HG03342 (cell line): ENCODE measurements around the gene LEFTY2.
"Not testable (repeated sequence)": the region's sequence is repeated elsewhere in the genome, so short reads cannot be mapped to it uniquely, and the experiment has no call there.

Source experiments
- ATAC-seq: cut with Tn5 transposase; IDR thresholded peaks from one replicate; pipeline ENCODE4 v1.9.1; 2021; ENCODE audit warnings: mild to moderate bottlenecking, moderate library complexity; ENCODE audit not compliant: unreplicated experiment

Gene LEFTY2, protein sequence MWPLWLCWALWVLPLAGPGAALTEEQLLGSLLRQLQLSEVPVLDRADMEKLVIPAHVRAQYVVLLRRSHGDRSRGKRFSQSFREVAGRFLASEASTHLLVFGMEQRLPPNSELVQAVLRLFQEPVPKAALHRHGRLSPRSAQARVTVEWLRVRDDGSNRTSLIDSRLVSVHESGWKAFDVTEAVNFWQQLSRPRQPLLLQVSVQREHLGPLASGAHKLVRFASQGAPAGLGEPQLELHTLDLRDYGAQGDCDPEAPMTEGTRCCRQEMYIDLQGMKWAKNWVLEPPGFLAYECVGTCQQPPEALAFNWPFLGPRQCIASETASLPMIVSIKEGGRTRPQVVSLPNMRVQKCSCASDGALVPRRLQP

DNA sequence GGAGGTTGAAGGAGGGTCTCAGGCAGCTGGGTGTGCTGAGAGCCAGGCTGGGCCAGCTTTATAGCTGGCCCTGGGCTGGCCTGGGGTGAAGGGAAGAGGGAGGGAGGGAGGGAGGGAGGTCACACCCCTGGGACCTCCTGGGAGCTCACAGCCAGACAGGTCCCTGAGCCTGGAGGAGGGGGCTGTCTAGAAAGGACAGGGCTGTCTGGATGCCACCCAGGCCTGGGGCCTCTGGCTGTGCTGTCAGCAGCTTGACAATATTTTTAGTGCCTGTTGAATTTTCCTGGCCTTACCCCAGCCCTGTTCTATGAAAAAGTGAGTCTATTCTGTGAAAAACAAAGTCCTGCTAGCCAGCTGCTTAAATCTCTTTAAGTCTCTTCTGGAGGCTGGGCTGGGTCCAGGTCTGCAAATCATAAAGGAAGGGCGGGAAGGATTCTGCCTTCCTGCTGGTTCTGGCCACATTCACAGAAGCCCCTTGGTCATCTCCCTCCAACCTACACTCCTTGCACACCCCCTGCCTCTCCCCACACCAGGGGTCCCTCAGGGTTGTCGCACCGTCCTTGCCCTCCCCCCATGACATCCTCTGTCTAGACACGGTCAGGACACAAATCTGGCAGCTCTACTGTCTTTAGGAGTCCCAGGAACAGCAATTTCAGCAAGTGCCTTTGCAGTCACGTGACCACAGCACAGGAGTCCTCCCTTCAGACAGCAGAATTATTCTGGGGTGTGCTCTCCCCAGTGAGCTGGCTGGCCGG, at the start of gene LEFTY2:
TSS of gene LEFTY2 (minus strand) at position 34 of the 755 bp plus-strand sequence. CDS start 80 bp downstream, outside the sequence.
- no peak for ATAC-seq

DNA sequence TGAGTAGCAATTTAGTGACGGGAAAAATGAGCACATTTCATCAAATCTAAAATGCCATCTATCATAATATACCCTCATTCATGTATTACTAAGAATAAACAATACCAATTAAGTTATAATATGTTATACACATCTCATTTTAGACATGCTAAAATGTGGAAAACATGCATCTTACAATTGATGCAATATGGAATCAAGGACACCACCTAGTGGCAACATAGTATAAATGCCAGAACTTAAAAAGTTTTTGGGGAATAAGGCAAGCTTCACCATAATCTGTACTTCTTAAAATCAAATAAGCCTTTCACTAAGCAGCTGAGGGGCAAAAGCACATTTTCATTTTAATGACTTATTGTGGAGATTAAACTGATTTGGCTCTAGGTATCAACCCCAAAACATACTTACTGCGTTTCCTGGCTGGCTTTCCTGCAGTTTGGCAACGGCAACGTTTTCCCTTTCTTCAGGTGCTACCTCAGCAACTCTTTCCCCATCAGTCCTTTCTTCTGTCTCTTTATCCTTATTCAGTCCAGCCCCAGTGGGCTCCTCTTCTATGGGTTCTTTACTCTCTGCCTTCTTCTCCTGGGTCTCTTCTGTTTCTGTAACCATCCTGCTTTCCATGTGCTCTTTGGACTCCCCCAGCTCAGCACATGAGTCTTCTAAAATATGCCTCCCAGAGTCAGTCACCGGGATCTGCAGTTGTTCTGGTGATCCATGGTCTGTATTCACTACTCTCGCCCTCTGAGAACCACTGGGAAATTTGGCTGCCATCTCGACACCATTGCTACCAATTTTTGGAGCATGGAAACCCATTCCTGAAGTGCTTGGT, 46.7 kb upstream of the LEFTY2 start:
- ATAC-seq: no peak

DNA sequence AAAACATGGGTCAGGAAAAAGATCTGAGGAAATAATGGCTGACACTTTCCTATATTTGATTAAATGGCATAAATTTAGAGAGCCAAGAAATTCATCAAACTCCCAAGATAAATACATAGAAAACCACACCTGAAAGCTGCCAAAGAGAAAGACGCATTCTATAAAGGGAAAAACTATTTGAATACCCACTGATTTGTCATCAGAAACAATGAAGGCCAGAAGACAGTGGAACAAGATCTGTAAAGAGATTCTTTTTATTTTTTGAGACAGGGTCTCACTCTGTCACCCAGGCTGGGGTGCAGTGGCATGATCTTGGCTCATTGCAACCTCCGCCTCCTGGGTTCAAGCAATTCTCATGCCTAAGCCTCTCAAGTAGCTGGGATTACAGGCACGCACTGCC, 40.7 kb upstream of the LEFTY2 start:
- ATAC-seq: no peak

DNA sequence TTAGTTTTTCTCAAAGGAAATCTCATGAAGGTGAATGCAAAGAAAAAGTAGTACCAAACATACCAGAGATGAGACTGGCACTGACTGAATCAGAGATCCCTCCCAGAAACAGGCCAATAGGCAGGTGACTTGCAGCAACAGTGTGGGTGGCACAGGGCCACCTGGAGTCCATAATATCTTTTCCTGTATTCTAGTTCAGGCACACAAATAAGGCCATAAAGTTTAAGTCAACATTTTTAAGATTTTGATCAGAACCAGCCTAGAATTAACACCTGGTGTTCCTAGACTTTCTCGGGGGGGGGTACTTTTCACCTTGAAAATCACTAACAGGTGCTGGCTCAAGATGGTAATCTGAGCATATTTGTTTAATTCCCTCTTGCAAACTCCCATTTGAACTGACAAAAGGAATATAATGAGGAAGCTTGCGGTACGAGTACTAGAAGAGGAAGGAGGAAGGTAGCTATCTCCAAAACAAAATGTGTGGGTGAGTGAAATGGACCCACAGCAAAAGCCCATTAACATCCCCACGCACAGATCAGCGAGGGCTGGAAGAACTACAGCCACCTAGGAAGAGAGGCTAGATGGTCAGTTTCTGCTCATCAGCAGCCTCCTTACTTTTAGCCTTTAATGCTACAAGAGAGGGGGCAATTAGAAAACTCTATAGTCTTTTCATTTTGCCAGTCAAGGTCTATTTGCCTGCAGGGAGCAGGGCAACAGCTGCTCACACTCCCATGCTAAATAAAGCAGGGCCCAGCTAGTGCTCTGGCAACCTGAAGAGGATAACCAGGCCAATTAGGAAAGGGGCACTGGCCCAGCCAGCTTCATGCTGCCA, 39.2 kb upstream of the LEFTY2 start:
- ATAC-seq: no peak

DNA sequence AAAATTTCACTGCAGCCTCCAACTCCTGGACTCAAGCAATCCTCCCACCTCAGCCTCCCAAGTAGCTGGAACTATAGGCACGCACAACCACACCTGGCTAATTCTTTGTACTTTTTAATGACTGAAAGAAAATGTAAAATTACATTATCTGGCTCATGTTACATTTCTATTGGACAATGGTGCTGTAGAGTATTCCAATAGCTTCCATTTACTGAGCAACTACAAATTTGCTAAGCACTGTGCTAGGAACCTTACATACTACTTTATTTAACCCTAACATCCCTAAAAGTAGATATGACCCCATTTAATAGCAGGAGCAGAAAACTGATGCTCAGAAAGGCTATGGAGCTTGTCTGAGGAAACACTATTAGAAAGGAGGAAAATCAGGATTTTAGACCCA, 38.4 kb upstream of the LEFTY2 start:
- no peak for ATAC-seq

DNA sequence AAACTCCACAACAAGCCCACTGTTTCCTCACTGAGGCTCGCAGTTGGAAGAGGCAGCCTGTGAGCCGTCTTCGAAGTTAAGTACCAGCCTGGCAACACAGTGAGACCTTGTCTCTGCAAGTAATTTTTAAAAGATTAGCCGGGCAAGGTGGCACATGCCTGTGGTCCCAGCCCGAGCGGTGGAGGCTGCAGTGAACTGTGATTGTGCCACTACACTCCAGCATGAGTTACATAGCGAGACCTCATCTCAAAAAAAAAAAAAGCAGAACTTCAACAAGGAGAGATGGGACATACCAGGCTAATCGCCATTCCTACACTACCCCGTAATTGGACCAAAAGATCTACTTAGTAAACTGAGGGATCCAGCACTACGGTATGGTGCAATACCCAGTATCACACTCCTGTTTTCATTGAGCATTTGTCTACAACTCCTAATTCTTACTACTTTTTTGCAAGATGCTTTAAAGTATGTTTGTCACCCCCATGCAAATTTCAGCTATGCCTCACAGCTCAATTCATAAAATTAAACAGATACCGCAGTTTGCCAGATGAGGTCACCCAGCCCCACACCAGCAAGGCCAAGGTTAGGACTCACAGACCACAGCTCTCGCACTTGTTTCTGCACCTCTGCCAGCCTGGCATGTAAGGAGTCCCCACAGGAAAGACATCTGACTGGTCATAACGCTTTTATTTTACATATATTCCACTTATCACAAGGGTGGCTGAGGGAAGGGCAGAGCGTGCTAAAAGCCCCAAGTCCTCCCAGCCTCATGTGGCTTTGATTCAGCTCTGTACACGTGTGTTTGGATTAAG, 37.1 kb upstream of the LEFTY2 start:
- no peak for ATAC-seq

DNA sequence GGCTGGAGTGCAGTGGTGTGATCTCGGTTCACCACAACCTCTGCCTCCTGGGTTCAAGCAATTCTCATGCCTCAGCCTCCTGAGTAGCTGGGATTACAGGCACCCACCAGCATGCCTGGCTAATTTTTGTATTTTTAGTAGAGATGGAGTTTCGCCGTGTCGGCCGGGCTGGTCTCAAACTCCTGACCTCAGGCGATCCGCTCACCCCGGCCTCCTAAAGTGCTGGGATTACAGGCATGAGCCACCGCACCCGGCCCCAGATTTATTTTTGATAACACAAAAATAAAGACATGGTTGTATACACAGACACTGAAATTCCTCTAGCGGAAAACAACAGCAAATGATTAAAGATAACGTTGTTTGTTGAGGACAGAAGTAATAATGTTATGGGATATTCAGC, 34.1 kb upstream of the LEFTY2 start:
- not testable (repeated sequence) for ATAC-seq

DNA sequence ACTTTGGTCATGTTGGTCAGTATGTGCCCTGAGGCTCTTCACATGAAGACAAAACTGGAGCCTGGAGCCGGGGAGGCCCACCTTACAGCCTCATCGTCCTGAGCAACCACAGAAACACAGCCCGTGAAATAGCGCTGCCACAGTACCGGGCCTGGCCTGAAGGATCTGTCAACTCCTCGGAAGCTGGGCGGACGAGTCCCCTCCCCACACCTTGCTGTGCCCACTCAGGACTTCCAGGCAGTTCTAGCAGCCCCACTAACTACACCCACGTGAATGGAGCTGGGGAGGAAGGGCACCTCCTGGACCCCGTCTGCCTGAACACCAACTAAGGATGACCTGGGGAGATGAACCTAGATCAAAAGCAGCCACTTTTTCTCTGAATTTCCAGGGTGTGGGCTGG, 33.4 kb upstream of the LEFTY2 start:
- no peak for ATAC-seq

DNA sequence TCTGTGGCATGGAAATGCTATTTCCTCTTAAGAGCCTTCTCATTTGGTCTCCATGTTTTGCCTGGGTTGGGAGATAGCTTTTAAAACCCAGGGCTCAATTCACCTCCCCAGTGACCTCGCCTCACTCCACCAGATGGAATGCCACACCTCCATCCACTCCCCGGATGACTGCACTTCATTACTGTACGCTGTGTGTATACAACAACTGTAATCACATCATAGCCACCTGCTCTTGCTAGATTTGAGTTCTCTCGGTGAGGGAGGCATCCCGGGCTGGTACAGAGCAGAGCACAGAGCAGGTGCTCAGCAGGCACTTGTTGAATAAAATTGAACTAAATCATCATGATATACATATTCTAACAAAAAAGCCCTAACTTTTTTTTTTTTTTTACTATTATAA, 32.1 kb upstream of the LEFTY2 start:
- ATAC-seq: no peak

DNA sequence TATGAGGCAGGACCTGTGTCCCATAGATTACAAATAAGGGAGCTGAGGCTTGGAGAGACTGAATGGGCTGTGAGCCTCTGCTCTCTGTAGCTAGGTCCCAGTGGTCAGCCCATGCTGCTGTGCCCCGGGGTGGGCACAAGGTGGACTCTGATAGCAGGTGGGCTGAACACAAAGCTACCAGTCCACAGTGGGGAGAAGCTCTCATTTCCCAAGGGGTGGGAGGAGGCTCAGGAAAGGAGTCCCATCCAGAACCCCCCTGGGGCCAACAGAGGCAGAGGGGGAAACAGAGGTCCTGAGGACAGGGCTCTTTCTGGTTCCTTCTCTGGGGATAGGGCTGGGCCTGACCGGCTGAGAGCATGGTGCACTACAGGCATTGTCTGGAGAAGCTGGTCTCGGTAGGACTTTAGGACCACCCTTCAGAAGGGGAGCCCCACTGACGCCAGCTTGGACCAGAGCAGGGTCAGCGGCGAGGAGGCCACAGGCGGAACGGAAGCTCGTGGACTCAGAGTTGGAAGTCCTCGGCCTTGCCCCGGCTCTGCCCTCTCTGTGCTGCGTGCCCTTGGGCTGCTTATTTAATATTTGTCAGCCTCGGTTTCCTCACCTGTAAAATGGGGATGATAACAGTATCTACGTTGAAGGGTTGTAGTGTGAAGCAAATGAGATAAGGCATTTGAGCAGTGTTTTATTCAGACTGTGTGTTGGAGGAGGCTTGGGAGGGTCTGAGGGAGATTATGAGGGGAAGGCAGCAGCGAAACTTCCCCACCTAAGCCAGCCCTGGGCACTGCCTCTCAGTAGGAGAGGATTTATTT, 31.5 kb upstream of the LEFTY2 start:
- no peak for ATAC-seq

DNA sequence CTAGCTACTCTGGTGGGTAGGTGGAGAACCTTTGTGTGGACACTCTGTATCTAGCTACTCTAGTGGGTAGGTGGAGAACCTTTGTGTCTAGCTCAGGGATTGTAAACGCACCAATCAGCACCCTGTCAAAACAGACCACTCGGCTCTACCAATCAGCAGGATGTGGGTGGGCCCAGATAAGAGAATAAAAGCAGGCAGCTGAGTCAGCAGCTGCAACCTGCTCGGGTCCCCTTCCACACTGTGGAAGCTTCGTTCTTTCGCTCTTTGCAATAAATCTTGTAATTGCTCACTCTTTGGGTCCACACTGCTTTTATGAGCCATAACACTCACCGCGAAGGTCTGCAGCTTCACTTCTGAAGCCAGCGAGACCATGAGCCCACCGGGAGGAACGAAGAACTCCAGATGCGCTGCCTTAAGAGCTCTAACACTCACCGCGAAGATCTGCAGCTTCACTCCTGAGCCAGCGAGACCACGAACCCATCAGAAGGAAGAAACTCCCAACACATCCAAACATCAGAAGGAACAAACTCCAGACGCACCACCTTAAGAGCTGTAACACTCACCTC, 29.7 kb upstream of the LEFTY2 start:
- ATAC-seq: not testable (repeated sequence)

DNA sequence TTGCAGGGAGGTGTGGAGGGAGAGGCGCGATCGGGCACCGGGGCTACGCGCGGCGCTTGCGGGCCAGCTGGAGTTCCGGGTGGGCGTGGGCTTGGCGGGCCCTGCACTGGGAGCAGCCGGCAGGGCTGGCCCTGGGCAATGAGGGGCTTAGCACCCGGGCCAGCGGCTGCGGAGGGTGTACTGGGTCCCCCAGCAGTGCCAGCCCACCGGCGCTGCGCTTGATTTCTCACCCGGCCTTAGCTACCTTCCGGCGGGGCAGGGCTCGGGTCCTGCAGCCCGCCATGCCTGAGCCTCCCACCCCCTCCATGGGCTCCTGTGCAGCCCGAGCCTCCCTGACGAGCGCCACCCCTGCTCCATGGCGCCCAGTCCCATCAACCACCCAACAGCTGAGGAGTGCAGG, 28.7 kb upstream of the LEFTY2 start:
- ATAC-seq: not testable (repeated sequence)

DNA sequence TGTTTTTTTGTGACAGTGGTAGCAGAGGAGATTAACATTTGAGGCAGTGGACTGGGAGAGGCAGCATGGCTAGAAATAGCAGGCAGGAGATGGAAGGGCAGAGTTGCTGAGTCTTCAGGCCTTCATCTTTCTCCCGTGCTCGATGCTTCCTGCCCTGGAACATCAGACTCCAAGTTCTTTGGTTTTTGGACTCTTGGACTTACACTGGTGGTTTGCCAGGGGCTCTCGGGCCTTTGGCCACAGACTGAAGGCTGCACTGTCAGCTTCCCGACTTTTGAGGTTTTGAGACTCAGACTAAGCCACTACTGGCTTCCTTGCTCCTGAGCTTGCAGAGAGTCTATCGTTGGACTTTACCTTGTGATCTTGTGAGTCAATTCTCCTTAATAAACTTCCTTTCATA, 24.2 kb upstream of the LEFTY2 start:
- no peak for ATAC-seq

DNA sequence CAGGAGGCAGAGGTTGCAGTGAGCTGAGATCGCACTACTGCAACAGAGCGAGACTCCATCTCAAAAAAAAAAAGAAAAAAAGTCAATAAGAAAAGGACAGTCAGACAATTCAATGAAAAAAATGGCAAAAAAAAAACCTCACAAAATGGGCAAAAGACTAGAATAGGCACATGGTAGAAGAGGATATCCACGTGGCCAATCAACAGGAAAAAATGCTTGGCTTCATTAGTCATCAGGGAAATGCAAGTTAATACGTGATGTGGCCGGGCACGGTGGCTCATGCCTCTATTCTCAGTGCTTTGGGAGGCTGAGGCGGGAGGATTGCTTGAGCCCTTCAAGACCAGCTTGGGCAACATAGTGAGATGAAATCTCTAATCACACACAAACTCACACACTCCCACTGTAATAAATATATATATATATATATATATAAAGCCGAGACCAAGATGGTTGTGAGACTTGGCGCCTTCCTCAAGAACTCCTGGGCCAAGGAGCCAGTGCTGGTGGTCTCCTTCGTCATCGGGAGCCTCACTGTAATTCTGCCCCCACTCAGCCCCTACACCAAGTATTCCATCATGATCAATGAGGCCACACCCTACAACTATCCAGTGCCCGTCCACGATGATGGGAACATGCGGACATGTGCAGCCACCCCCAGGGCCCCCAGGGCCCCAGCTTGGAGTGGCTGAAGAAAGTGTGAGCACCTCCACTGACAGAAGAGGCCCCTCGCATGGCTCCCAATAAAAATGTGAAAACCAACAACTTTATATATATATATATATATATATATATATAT, 22.9 kb upstream of the LEFTY2 start:
- ATAC-seq: no peak

DNA sequence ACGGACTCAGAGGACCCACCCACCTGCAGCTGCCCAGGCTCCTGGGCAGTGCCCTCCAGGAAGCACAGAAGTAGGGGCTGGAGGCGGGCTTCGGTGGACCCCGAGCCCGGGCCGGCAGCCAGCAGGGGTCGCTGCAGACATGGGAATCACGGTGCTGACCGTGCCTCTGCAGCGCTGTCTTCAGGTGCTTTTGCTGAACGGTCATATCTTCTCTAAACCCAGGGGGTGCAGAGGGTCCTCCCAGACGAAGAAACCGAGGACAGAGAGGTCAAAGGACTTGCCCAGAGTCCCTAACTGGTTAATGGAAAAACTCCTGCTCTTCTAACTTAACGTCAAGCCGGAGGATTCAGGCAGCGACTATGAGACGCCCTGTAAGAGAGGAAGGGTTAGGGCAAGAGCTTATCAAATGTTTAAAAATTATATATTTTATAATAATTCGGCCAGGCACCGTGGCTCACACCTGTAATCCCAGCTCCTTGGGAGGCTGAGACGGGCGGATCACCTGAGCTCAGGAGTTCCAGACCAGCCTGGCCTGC, 21.5 kb upstream of the LEFTY2 start:
- peak; percentile 91 for ATAC-seq

DNA sequence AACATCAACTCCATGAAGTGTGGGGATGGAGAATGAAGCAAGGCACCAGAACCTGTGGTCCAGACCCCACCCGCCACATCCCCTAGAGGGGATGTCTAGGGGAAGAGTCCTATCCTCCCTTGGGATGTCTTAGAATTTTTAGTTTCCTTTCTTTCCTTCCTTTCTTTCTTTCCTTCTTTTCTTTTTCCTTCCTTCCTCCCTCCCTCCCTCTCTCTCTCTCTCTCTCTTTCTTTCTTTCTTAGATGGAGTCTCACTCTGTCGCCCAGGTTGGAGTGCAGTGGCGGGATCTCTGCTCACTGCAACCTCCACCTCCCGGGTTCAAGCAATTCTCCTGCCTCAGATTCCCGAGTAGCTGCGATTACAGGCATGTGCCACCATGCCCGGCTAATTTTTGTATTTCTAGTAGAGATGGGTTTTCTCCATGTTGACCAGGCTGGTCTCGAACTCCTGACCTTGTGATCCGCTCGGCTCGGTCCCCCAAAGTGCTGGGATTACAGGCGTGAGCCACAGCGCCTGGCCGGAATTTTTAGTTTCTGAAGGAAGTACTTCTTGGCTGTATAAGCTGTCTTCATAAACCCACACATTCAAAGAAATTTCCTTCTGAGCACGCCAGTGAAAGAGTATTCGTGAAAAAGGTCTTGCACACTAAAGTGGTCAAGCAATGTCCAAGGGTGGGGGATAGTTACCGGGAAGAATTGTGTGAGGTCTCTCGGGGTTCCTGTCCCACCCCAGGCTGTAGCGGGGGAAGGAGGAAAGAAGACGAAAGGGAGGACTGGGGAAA, 20.8 kb upstream of the LEFTY2 start:
- ATAC-seq: no peak

DNA sequence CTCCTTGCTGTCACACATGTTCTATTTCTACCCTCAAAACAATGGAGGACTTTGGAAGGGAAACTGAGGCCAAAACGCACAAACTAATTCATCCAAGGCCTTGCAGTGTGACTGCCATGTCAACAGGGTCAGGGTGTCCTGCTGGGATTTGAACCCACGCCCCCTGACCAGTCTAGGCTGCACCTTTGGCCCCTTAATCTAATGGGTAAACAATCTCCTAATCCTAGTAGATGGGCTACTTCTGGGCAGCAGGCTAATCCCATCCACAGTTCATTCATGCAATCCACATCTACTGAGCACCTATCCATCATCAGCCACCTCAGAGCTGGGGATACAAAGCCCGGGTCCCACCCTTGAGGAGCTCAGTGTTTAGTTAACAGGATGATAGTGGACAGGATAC, 17.0 kb upstream of the LEFTY2 start:
- ATAC-seq: no peak
